Vagina (tissue), 2 donors: ENCODE results near the gene ERICH6B. TPM values are rescaled to one million over a fixed set of nuclear protein-coding genes. Genes with fewer than 3 reads are reported as not detected.

Experiments
- DNase-seq, 2 donors: peaks; one replicate each; pipeline ENCODE4 v3.0.0-alpha.2; 2017; ENCODE audit errors: extremely low spot score in 2 of 2
- H3K27ac ChIP-seq: fragments of 200-600 bp; sonication (generic); one replicate; pipeline ENCODE4 v1.5.1; 2019
- H3K27me3 ChIP-seq: fragments of 200-600 bp; sonication (generic); one replicate; pipeline ENCODE4 v1.5.1; 2019
- H3K36me3 ChIP-seq, 2 donors: fragments of 200-600 bp; sonication (generic); one replicate each; pipeline ENCODE4 v1.5.1; 2017 to 2019
- H3K4me1 ChIP-seq: fragments of 200-600 bp; sonication (generic); one replicate; pipeline ENCODE4 v1.5.1; 2019
- H3K4me3 ChIP-seq, 2 donors: fragments of 200-600 bp; sonication (generic); 1 replicate in 1 of 2; 2 replicates in 1 of 2; pipeline ENCODE4 v1.5.1; 2016 to 2019
- H3K9me3 ChIP-seq: fragments of 200-600 bp; sonication (generic); one replicate; pipeline ENCODE4 v1.5.1; 2019
- CTCF ChIP-seq, 3 experiments: fragments of 450-650 bp in 2 of 3; fragments of 200-600 bp in 1 of 3; sonication (generic) in 1 of 3; IDR thresholded peaks; one replicate each; pipeline ENCODE4 v1.5.1; 2017 to 2019; ENCODE audit warnings: antibody characterized with exemption in 3 of 3, mild to moderate bottlenecking in 2 of 3, moderate library complexity in 2 of 3
- POLR2A ChIP-seq, 2 donors: fragments of 450-650 bp; IDR thresholded peaks; one replicate each; pipeline ENCODE4 v1.6.1; 2017; ENCODE audit warnings: antibody characterized with exemption in 2 of 2, mild to moderate bottlenecking in 2 of 2, moderate library complexity in 2 of 2
- POLR2AphosphoS5 ChIP-seq, 2 donors: sonication (generic); formaldehyde crosslinking; IDR thresholded peaks; one replicate each; pipeline ENCODE4 v1.9.0; 2017; ENCODE audit warnings: antibody characterized with exemption in 2 of 2, mild to moderate bottlenecking in 2 of 2, low read depth in 1 of 2; ENCODE audit not compliant: insufficient read depth in 1 of 2
- intact Hi-C: fragments of 100-400 bp; cut with DNase I; formaldehyde crosslinking; loops from one replicate; pipeline ENCODE4 v1.15.1; 2023
- total RNA-seq: library from RNA; depleted of rRNA; stranded (reverse); fragments of >200 nt; gene quantifications from one replicate; pipeline ENCODE4 v1.2.3, GENCODE V29; 2016

ERICH6B gene
- total RNA-seq, 1 donor from 2014 or later = not detected

GRCh38 chr13:45592758-45593157, 22.8 kb downstream of the ERICH6B start:
- H3K27me3 ChIP-seq = no peaks in the 10 kb centered on the region
- intact Hi-C loops = no loop called here

GRCh38 chr13:45590066-45590465, 25.5 kb downstream of the ERICH6B start:
- no peak overlapping the region for H3K27ac ChIP-seq
- no peaks in the 10 kb centered on the region for H3K27me3 ChIP-seq
- no peaks in the 10 kb centered on the region for H3K9me3 ChIP-seq
- TF ChIP-seq CTCF (IDR thresholded peaks at IDR 0.05) (no peak), POLR2AphosphoS5 (IDR thresholded peaks at IDR 0.05; ENCODE audit: insufficient read depth in 1 of 2, low read depth in 1 of 2) (no peak), POLR2A (IDR thresholded peaks at IDR 0.05) (no peak)
- H3K4me3 ChIP-seq = no peak overlapping the region
- no peaks in the 10 kb centered on the region for H3K4me1 ChIP-seq
- no peaks in the 10 kb centered on the region for H3K36me3 ChIP-seq
- intact Hi-C loops = no loop called here
- no peak for DNase-seq

More at GRCh38 chr13:45592758-45593157, 22.8 kb downstream of the ERICH6B start:
- Histone ChIP-seq H3K4me1 (no peaks in the 10 kb centered on the region), H3K36me3 (no peaks in the 10 kb centered on the region), H3K9me3 (no peaks in the 10 kb centered on the region), H3K27ac (no peak overlapping the region), H3K4me3 (no peak overlapping the region)
- no peak for DNase-seq
- TF ChIP-seq POLR2AphosphoS5 (IDR thresholded peaks at IDR 0.05; ENCODE audit: insufficient read depth in 1 of 2, low read depth in 1 of 2) = no peak
- TF ChIP-seq CTCF (IDR thresholded peaks at IDR 0.05) = no peak
- TF ChIP-seq POLR2A (IDR thresholded peaks at IDR 0.05) = no peak

DNA sequence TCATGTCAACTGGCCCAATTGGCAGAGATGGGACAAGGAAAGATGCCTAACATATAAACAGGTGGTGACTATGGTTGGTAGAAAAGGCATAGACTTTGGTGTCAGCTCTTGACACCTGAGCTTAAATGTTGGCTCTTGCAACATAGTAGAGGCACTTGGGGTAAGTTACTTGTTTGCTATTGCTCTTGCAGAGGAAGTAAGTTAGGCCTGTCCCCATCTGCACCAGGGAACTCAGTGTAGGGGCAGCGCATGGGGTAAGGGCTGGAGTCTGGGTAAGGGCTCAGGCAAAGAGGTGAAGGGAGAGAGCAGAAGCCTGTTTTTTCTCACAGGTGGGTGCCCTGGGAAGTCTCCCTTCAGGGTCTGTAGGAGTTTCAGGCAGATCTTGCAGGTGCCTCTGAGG, 27.6 kb downstream of the ERICH6B start:
- Histone ChIP-seq H3K27ac (no peak overlapping the region), H3K4me3 (no peak overlapping the region), H3K36me3 (no peaks in the 10 kb centered on the region), H3K9me3 (no peaks in the 10 kb centered on the region), H3K4me1 (no peaks in the 10 kb centered on the region), H3K27me3 (no peaks in the 10 kb centered on the region)
- no peak for DNase-seq
- TF ChIP-seq POLR2A (IDR thresholded peaks at IDR 0.05) = no peak
- no peak for TF ChIP-seq CTCF (IDR thresholded peaks at IDR 0.05)
- TF ChIP-seq POLR2AphosphoS5 (IDR thresholded peaks at IDR 0.05; ENCODE audit: insufficient read depth in 1 of 2, low read depth in 1 of 2) = no peak
- intact Hi-C loops = no loop called here

GRCh38 chr13:45584816-45585215, 30.7 kb downstream of the ERICH6B start:
- no peaks in the 10 kb centered on the region for H3K36me3 ChIP-seq
- H3K9me3 ChIP-seq = no peaks in the 10 kb centered on the region
- no peaks in the 10 kb centered on the region for H3K27me3 ChIP-seq
- H3K4me1 ChIP-seq = no peaks in the 10 kb centered on the region
- no peak overlapping the region for H3K4me3 ChIP-seq
- no peak for TF ChIP-seq POLR2AphosphoS5 (IDR thresholded peaks at IDR 0.05; ENCODE audit: insufficient read depth in 1 of 2, low read depth in 1 of 2)
- TF ChIP-seq CTCF (IDR thresholded peaks at IDR 0.05) = no peak
- no peak for TF ChIP-seq POLR2A (IDR thresholded peaks at IDR 0.05)
- no peak overlapping the region for H3K27ac ChIP-seq
- no peak for DNase-seq
- intact Hi-C loops = no loop called here

DNA sequence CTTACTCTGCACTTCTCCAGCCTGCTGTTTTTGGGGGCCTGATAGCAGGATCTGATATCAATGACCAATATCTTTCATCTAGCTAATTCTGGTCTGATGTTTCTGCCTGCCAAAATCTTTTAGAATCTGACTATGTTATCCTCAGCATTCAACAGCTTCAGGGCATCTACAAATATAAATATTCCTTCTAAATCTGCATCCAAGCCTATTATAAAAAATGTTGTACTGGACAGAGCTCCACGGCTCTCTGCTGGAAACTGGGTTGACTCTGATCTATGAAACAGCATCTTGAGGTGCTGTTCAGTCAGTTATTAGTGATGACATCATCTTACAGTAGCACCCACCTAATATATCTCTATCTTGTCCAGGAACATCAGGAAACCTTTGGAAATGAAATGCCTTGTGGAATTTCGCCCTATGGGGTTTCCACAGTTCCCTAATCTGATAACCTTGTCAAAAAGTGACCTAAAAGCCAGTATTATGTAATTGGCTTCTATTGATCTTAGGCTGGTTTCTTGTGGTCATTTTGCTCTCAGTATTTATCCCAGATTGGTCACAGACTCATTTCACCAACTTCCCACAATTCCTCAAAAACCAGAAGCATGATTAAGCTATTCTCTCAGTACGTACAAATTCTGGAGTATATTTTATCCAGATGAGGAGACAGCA, 33.0 kb downstream of the ERICH6B start:
- H3K36me3 ChIP-seq = no peaks in the 10 kb centered on the region
- H3K27me3 ChIP-seq = no peaks in the 10 kb centered on the region
- no peak for TF ChIP-seq POLR2A (IDR thresholded peaks at IDR 0.05)
- TF ChIP-seq POLR2AphosphoS5 (IDR thresholded peaks at IDR 0.05; ENCODE audit: insufficient read depth in 1 of 2, low read depth in 1 of 2) = no peak
- TF ChIP-seq CTCF (IDR thresholded peaks at IDR 0.05) = no peak
- H3K4me3 ChIP-seq = no peak overlapping the region
- H3K9me3 ChIP-seq = no peaks in the 10 kb centered on the region
- no peaks in the 10 kb centered on the region for H3K4me1 ChIP-seq
- intact Hi-C loops = no loop called here
- no peak overlapping the region for H3K27ac ChIP-seq
- DNase-seq = no peak
